Measurements from ENCODE around the gene RIPOR1.
"Not testable (repeated sequence)": the region's sequence is repeated elsewhere in the genome, so short reads cannot be mapped to it uniquely, and the experiment has no call there.

Gene RIPOR1, protein sequence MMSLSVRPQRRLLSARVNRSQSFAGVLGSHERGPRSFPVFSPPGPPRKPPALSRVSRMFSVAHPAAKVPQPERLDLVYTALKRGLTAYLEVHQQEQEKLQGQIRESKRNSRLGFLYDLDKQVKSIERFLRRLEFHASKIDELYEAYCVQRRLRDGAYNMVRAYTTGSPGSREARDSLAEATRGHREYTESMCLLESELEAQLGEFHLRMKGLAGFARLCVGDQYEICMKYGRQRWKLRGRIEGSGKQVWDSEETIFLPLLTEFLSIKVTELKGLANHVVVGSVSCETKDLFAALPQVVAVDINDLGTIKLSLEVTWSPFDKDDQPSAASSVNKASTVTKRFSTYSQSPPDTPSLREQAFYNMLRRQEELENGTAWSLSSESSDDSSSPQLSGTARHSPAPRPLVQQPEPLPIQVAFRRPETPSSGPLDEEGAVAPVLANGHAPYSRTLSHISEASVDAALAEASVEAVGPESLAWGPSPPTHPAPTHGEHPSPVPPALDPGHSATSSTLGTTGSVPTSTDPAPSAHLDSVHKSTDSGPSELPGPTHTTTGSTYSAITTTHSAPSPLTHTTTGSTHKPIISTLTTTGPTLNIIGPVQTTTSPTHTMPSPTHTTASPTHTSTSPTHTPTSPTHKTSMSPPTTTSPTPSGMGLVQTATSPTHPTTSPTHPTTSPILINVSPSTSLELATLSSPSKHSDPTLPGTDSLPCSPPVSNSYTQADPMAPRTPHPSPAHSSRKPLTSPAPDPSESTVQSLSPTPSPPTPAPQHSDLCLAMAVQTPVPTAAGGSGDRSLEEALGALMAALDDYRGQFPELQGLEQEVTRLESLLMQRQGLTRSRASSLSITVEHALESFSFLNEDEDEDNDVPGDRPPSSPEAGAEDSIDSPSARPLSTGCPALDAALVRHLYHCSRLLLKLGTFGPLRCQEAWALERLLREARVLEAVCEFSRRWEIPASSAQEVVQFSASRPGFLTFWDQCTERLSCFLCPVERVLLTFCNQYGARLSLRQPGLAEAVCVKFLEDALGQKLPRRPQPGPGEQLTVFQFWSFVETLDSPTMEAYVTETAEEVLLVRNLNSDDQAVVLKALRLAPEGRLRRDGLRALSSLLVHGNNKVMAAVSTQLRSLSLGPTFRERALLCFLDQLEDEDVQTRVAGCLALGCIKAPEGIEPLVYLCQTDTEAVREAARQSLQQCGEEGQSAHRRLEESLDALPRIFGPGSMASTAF

DNA sequence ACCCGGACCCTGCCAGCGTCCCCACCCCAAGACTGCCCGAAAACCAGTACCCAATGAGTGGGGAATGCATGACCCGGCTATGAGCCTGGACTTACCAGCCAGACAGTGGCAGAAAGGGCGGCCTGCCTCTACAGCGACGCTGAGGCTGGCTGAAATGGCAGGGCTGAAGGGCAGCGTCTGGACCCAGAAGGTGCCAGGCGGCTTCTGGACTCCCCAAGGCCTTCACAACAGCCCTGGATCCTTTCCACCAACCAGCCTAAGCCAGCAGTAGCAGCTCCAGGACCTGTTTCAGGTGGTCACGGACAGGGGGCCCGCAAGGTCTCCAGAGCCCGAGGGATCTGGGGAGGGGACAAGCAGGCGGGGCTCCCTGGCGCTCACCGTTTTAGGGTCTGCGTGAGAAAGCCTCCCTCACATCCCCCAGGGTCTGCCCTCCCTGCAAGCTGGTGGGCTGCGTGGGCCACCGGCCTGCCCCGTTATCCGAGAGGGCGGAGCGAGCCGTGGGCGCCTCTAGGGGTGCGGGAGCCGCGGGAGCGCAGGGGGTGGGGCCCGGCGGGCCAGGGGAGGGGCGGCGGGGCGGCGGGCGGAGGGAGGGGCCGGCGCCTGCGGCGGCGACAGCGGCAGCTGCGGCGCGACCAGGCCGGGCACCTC, at the start of gene RIPOR1:
TSS of gene RIPOR1 (plus strand) at position 608 of the 648 bp plus-strand sequence. CDS start 9,618 bp downstream, outside the sequence.
- DNase-seq (ENCODE audit: low read depth): no peak

- peak; percentile 98 for DNase-seq (ENCODE audit: low read depth)
These were observed 47.6 kb upstream of the RIPOR1 start, which contains the start of gene ATP6V0D1 for GRCh38 chr16:67480833-67481560. Gene ATP6V0D1, minus strand, starts transcription at chr16:67481157. Its CDS starts 71 bp downstream, at chr16:67481086.

GRCh38 chr16:67481561-67482232, 46.9 kb upstream of the RIPOR1 start:
- DNase-seq (ENCODE audit: low read depth): peak; percentile 10

DNA sequence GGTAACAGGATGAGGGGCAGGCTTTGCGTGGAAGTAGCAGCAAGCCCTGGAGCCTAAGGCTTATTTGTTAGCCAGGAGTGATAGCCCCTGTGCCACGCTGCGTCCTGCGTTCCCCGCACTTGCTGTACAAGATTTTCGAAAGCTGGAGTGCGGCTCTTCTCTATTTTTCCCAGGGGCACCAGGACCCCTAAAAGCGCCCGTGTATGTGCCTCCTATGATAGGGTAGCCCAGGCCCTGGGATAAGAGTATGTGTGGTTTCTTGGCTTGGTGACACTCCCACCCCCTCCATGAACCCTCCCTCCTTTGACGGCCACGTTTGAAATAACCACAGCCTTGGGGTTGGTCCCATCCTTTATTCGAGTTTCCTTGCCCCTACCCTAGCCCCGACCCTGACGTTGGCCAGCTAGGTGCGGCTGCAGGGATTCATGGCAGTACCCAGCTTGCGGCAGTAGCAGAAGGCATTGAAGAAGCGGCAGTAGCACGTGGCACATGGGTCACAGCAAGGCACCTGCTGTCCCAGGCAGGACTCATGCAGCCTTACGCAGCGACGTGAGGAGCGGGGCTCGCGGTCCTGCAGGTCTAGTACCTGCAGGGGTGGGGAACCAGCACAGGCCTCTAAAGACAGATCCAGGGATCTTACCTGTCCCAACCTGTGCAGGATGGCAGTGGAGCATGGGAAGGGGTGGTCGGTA, 46.2 kb upstream of the RIPOR1 start:
- no peak for DNase-seq (ENCODE audit: low read depth)

- no peak for DNase-seq (ENCODE audit: low read depth)
These were observed 45.5 kb upstream of the RIPOR1 start, which contains the start of gene AGRP for GRCh38 chr16:67483150-67483549. Gene AGRP, minus strand, starts transcription at chr16:67483547. Its CDS starts 149 bp downstream, at chr16:67483398.

- no peak for DNase-seq (ENCODE audit: low read depth)
These were observed 44.7 kb upstream of the RIPOR1 start for GRCh38 chr16:67483731-67484525.

DNA sequence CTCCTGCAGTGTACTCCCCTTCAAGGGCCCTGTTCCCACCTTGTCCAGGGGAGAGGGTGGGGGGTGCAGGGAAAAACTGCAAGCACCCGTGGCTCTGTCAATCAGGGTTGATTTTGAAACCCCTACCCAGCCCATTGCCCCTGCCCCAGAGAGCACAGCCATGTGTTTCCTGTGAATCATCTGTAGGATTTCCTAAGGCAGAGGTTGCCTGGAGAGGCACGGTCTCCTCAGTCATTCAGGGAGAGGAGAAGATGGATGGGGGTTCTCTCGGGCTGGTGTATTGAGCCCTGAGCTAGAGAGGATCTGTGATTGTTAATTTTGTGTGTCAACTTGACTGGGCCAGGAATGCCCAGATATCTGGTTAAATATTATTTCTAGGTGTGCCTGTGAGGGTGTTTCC, 41.8 kb upstream of the RIPOR1 start:
- no peak for DNase-seq (ENCODE audit: low read depth)

DNA sequence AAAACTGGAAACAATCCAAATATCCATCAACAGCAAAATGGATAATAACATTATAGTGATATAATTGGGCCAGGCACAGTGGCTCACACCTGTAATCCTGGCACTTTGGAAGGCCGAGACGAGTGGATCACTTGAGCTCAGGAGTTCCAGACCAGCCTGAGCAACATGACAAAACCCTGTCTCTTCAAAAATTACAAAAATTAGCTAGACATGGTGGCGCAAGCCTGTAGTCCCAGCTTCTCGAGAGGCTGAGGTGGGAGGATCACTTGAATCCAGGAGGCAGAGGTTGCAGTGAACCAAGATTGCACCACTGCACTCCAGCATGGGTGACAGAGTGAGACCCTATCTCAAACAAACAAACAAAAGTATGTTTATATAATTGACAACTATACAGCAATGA, 41.1 kb upstream of the RIPOR1 start:
- not testable (repeated sequence) for DNase-seq (ENCODE audit: low read depth)

DNA sequence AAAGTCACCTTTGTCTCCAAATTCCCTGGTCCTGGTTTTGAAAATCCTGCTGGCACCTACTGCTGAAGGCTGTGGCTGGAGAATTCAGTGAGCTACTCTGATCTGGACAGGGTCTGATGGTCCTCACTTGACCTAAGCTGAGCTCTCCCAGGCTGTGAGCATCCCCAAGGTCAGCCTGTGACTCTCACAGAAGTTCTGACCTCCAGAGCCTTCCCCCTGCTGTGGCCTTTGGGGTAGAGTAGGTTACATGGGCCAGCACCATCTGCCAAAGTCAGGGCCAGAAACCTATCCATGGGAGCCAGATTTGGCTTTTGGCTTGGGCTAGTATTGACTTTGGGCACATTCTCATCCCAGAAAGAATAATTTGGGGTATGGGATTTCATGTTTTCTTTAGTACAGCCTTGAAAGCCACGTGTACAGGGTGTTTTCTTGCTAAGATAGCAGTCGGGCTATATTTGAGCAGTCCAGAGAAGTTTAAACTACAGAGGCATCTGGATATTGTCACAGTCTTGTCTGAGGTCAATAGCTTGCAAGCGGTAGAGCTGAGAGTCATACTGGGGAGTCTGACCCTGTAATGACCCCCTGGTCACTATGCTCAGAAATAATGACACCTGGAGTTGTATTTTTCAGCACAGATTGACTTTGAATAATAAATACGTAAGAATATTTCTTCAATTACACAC, 39.1 kb upstream of the RIPOR1 start:
- DNase-seq (ENCODE audit: low read depth): no peak

DNA sequence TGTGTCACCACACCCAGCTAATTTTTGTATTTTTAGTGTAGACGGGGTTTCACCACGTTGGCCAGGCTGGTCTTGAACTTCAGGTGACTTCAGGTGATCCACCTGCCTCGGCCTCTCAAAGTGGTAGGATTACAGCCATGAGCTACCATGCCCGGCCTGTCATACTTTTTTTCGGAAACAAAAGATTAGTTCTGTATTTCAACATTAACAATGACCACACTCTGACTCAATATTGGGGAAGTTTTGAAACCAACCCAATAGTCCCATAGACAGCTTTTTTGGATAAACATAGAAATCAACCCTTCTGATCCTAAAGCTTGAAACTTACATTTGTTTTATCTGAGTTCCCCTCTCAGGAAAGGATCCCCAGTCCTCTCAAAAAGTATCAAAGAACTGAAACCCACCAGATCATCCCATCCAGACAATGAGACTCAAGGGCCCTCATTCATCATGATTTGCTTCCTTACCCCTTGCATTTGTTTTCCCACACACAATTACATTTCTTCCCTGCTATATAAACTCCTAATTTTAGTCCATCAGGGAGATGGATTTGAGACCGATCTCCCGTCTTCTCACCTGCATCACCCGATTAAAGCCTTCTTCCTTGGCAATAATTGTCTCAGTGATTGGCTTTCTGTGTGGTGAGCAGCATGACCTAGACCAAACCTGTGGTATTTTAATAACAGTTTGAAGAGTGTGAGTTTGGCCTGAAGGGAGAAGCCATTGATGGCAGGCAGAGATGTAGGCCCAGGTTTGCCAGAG, 38.1 kb upstream of the RIPOR1 start:
- DNase-seq (ENCODE audit: low read depth): no peak

DNA sequence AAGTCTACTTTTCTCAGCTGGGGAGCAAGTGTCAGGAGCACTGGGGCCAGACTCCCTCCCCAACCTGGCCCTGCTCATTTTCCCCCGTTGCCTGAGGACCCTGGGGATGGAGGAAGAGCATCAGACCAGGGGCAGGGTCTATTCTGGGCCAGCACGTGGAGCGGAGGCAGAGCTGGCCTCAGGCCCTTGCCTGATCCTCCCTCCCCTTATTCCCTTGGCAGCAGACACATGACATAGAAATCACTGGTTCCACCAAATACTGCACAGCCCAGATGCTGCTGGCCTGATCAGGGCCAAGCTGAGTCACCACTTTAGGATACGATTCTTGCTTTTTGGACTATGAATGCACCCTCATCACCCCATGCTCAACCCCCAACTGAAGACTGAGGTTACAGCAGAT, 29.5 kb upstream of the RIPOR1 start:
- DNase-seq (ENCODE audit: low read depth): no peak

DNA sequence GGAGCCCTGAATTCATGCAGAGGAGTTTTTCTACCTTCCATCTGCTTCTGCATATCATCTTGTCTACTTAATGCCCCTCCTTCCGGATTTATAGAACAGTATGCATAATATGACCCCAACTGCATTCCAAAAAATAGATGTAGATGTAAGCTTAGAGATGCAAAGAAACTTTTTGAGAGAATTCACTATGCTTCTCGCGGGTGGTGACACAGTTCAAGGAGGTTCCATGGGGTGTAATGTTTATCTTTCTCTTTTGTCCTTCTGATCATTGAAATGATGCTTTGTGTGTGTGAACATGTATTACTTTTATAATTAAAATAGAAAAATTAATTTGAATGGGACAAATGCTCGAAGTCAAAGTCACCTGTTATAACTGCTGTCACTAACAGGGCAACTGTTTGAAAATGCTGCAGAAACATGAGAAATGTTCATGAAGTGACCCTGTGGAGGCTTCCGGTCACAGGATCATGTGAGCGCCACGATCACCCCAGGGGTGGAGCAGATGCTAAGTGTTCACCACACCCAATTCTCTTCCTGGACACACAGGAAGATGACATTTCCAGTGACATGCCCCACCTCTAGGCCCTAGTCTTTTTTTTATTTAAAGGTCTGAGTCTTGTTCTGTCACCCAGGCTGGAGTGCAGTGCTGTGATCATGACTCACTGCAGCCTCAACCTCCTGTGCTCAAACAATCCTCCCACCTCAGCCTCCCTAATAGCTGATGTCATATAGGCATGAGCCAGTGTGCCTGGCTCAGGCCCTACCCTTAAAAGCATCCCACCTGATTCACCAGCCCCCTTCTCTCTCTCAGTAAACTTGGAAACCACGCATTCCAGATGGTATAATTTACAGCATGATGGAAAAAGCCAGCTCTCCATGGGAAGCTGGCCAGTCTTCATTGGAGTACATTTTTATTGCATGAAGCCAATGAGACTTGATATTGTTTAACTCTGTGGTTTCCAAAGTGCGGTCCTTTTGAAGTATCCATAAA, 24.3 kb upstream of the RIPOR1 start:
- DNase-seq (ENCODE audit: low read depth): no peak

- DNase-seq (ENCODE audit: low read depth): no peak
These were observed 22.2 kb upstream of the RIPOR1 start for GRCh38 chr16:67506468-67506867.

GRCh38 chr16:67509016-67509415, 19.6 kb upstream of the RIPOR1 start:
- no peak for DNase-seq (ENCODE audit: low read depth)

- not testable (repeated sequence) for DNase-seq (ENCODE audit: low read depth)
These were observed 14.7 kb upstream of the RIPOR1 start for GRCh38 chr16:67513892-67514291.

DNA sequence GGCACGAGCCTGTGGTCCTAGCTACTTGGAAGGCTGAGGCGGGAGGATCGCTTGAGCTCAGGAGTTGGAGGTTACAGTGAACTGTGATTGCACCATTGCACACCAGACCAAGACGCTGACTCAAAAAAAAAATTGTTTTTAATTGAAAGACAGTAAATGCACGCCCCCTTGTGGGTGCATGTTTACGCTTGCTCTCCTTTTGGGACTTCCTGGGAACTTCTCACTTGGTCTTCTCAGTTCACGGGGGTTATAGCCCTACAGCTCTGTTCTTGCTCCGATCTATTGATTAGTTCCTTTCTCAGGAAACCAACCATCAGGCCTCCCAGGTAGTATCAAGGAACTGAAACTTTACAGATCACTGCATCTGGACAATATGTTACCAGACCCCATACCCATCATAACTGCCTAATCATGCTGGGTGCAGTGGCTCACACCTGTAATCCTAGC, 14.2 kb upstream of the RIPOR1 start:
- peak; percentile 67 for DNase-seq (ENCODE audit: low read depth)

Data from stimulated activated CD8-positive, alpha-beta memory T cell treated with anti-CD3 and anti-CD28 coated beads, Interleukin-15, amount 100 ng/mL, for 1 hour (primary cell).